ENCODE measurements around the gene CEP250.
"Not testable (repeated sequence)": the region's sequence is repeated elsewhere in the genome, so short reads cannot be mapped to it uniquely, and the experiment has no call there.

DNA sequence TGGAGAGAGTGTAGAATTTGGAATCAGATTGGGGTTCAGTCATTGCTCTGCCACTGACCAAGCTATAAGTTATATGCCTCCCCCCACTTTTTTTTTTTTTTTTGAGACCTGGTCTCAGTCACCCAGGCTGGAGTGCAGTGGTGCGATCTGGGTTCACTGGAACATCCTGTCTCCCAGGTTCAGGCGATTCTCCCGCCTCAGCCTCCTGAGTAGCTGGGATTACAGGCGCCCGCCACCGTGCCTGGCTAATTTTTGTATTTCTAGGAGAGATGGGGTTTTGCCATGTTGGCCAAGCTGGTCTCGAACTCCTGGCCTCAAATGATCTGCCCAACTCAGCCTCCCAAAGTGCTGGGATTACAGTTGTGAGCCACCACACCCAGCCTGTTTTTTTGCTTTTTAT is 1.3 kb downstream of the CEP250 start:
- TF ChIP-seq, protein P1, sequence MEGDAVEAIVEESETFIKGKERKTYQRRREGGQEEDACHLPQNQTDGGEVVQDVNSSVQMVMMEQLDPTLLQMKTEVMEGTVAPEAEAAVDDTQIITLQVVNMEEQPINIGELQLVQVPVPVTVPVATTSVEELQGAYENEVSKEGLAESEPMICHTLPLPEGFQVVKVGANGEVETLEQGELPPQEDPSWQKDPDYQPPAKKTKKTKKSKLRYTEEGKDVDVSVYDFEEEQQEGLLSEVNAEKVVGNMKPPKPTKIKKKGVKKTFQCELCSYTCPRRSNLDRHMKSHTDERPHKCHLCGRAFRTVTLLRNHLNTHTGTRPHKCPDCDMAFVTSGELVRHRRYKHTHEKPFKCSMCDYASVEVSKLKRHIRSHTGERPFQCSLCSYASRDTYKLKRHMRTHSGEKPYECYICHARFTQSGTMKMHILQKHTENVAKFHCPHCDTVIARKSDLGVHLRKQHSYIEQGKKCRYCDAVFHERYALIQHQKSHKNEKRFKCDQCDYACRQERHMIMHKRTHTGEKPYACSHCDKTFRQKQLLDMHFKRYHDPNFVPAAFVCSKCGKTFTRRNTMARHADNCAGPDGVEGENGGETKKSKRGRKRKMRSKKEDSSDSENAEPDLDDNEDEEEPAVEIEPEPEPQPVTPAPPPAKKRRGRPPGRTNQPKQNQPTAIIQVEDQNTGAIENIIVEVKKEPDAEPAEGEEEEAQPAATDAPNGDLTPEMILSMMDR (IDR thresholded peaks at IDR 0.05): not testable (repeated sequence)
- TF ChIP-seq POLR2A (IDR thresholded peaks at IDR 0.05): not testable (repeated sequence)
